T-cell (primary cell): Measurements from ENCODE around the gene HDGF. TPM values are rescaled to one million over a fixed set of nuclear protein-coding genes. Genes with fewer than 3 reads are reported as not detected.
"Not testable (repeated sequence)": the region's sequence is repeated elsewhere in the genome, so short reads cannot be mapped to it uniquely, and the experiment has no call there.

Experiments
- ATAC-seq, 4 experiments: fragments of 200-7000 bp in 3 of 4; fragments of 150-1000 bp in 1 of 4; cut with Tn5 transposase; replicated peaks in 1 of 4; 1 replicate in 3 of 4; 2 replicates in 1 of 4; pipeline ENCODE4 v1.10.0; 2021; ENCODE audit warnings: moderate library complexity in 3 of 4, mild to moderate bottlenecking in 2 of 4, moderate number of reproducible peaks in 1 of 4
- CTCF ChIA-PET, 2 donors: fragments of 300-600 bp; sonication (Branson Sonifier 250); formaldehyde crosslinking; loops; one replicate each; lab custom pipeline; 2022; ENCODE audit warnings: antibody characterized with exemption in 2 of 2; lab: Charles Lee
- POLR2A ChIA-PET, 2 donors: fragments of 300-600 bp; sonication (Branson Sonifier 250); formaldehyde crosslinking; loops; one replicate each; lab custom pipeline; 2022; ENCODE audit warnings: antibody characterized with exemption in 2 of 2; lab: Charles Lee
- DNase-seq, 35 experiments: peaks; one replicate each; pipeline versions ENCODE4 v3.0.0 to v3.0.0-alpha.2; 2013 to 2023
- H3K27ac ChIP-seq: one replicate; pipeline ENCODE4 v1.5.1; 2013; ENCODE audit warnings: low read length
- H3K27me3 ChIP-seq, 2 experiments: replicated peaks in 1 of 2; 1 replicate in 1 of 2; 2 replicates in 1 of 2; pipeline versions ENCODE4 v1.6.1 to v1.7.0; 2013; ENCODE audit warnings: low read length in 1 of 2, mixed read lengths in 1 of 2; ENCODE audit not compliant: control insufficient read depth in 2 of 2, insufficient read depth in 2 of 2; ENCODE audit errors: extremely low read depth in 1 of 2
- H3K36me3 ChIP-seq, 2 donors: 1 replicate in 1 of 2; 2 replicates in 1 of 2; pipeline versions ENCODE4 v1.6.1 to v1.7.0; 2013; ENCODE audit warnings: low read length in 1 of 2; ENCODE audit not compliant: control insufficient read depth in 2 of 2, insufficient read depth in 1 of 2; ENCODE audit errors: extremely low read depth in 1 of 2
- H3K4me1 ChIP-seq, 2 experiments: 1 replicate in 1 of 2; 2 replicates in 1 of 2; pipeline versions ENCODE4 v1.6.1 to v1.7.0; 2013; ENCODE audit warnings: low read length in 2 of 2, mixed read lengths in 1 of 2; ENCODE audit not compliant: insufficient read depth in 2 of 2, control insufficient read depth in 1 of 2; ENCODE audit errors: extremely low read depth in 1 of 2
- H3K4me3 ChIP-seq, 2 donors: 1 replicate in 1 of 2; 2 replicates in 1 of 2; pipeline versions ENCODE4 v1.5.1 to v1.7.0; 2013; ENCODE audit warnings: mild to moderate bottlenecking in 2 of 2, low read length in 1 of 2, moderate library complexity in 1 of 2; ENCODE audit not compliant: control insufficient read depth in 1 of 2; ENCODE audit errors: extremely low read depth in 1 of 2
- H3K9me3 ChIP-seq: 2 replicates; pipeline ENCODE4 v1.7.0; 2013
- H3K27ac Mint-ChIP-seq, 2 donors: one replicate each; pipeline ENCODE4 v1.8.0; 2020 to 2021; ENCODE audit warnings: mild to moderate bottlenecking in 2 of 2, mixed read lengths in 2 of 2
- H3K27me3 Mint-ChIP-seq, 2 donors: one replicate each; pipeline ENCODE4 v1.8.0; 2021 to 2022; ENCODE audit warnings: mixed read lengths in 2 of 2
- H3K36me3 Mint-ChIP-seq: one replicate; pipeline ENCODE4 v1.8.0; 2021; ENCODE audit warnings: mixed read lengths
- H3K4me1 Mint-ChIP-seq, 3 donors: one replicate each; pipeline ENCODE4 v1.8.0; 2020 to 2022; ENCODE audit warnings: mixed read lengths in 3 of 3, mild to moderate bottlenecking in 1 of 3
- H3K4me3 Mint-ChIP-seq, 3 donors: one replicate each; pipeline ENCODE4 v1.8.0; 2020 to 2022; ENCODE audit warnings: mild to moderate bottlenecking in 3 of 3, mixed read lengths in 3 of 3, moderate library complexity in 3 of 3
- H3K9me3 Mint-ChIP-seq, 3 donors: one replicate each; pipeline ENCODE4 v1.8.0; 2020 to 2022; ENCODE audit warnings: mixed read lengths in 3 of 3
- WGBS: methylation state at CpG from one replicate; pipeline ENCODE4 v1.1.5; 2013; ENCODE audit warnings: missing lambda C conversion rate; ENCODE audit not compliant: insufficient coverage; 5-methylcytosine and 5-hydroxymethylcytosine counted together
- total RNA-seq, 35 experiments: library from RNA in 6 of 35; stranded (reverse) in 6 of 35; fragments of 120-200 nt in 1 of 35; gene quantifications; one replicate each; pipeline versions ENCODE4 v1.2.1 to v1.2.4 and lab custom pipeline; 2013 to 2026

Gene HDGF
- total RNA-seq, 5 donors from 2014 or later (not counting 1 experiment from before 2014, with no cell fraction given) = 72.9 to 108 (median 90.3) TPM

GRCh38 chr1:156765136-156765535, 13.7 kb upstream of the HDGF start:
- H3K36me3 Mint-ChIP-seq, POLR2A ChIA-PET, DNase-seq, H3K27me3 Mint-ChIP-seq, H3K4me3 ChIP-seq, H3K27me3 ChIP-seq, H3K27ac Mint-ChIP-seq, H3K9me3 ChIP-seq, H3K9me3 Mint-ChIP-seq, H3K36me3 ChIP-seq, ATAC-seq, H3K27ac ChIP-seq, H3K4me3 Mint-ChIP-seq: not testable (repeated sequence)
- peaks cover 20 to 25% (median 20%) of the 10 kb centered on the region in 3 donors for H3K4me1 Mint-ChIP-seq
- WGBS = 96% methylated on average over 9 of the region's 15 CpGs
- H3K4me1 ChIP-seq = peaks cover 17 to 25% of the 10 kb centered on the region in 2 experiments
- CTCF ChIA-PET = interaction anchor here in 1 of 2 donors (0.7 kb wide), 1 partner anchor 39 kb away, joined by 4 read pairs; no protein-coding TSS in a partner anchor

GRCh38 chr1:156760796-156761104, 9.3 kb upstream of the HDGF start:
- ATAC-seq = no peak
- H3K36me3 Mint-ChIP-seq = no peaks in the 10 kb centered on the region
- no peak for DNase-seq
- H3K4me1 ChIP-seq = no peaks in the 10 kb centered on the region
- no peaks in the 10 kb centered on the region for H3K27me3 ChIP-seq
- no peaks in the 10 kb centered on the region for H3K27me3 Mint-ChIP-seq
- H3K9me3 Mint-ChIP-seq = no peaks in the 10 kb centered on the region
- 73% methylated on average over 2 of the region's 4 CpGs for WGBS
- H3K9me3 ChIP-seq = no peaks in the 10 kb centered on the region
- peaks cover 0 to 5% (median 3%) of the 10 kb centered on the region in 3 donors for H3K4me1 Mint-ChIP-seq
- no peaks in the 10 kb centered on the region for H3K36me3 ChIP-seq
- H3K27ac Mint-ChIP-seq = no peak overlapping the region
- POLR2A ChIA-PET = no interaction called here
- CTCF ChIA-PET = no interaction called here
- H3K27ac ChIP-seq = no peak overlapping the region
- H3K4me3 Mint-ChIP-seq = no peak overlapping the region
- H3K4me3 ChIP-seq = no peak overlapping the region

GRCh38 chr1:156760092-156760795, 8.8 kb upstream of the HDGF start:
- H3K27ac Mint-ChIP-seq = no peak overlapping the region

GRCh38 chr1:156757572-156758253, 6.2 kb upstream of the HDGF start:
- H3K4me3 Mint-ChIP-seq, H3K9me3 Mint-ChIP-seq, DNase-seq, H3K27ac ChIP-seq, H3K36me3 ChIP-seq, H3K9me3 ChIP-seq, POLR2A ChIA-PET, H3K27ac Mint-ChIP-seq, H3K4me3 ChIP-seq, H3K36me3 Mint-ChIP-seq, H3K27me3 Mint-ChIP-seq, H3K27me3 ChIP-seq, ATAC-seq, H3K4me1 ChIP-seq: not testable (repeated sequence)
- H3K4me1 Mint-ChIP-seq = peaks cover 14 to 24% (median 15%) of the 10 kb centered on the region in 3 donors
- CTCF ChIA-PET = interaction anchor here in 1 of 2 donors (0.7 kb wide), 1 partner anchor 10 kb away, joined by 4 read pairs; the partner anchor contains the start of gene PRCC
- WGBS = 84% methylated on average over 4 of the region's 10 CpGs

More at GRCh38 chr1:156760092-156760795, 8.8 kb upstream of the HDGF start:
- WGBS = 78% methylated on average over 3 of the region's 6 CpGs
- CTCF ChIA-PET = no interaction called here
- Mint-ChIP-seq H3K4me1 (peaks cover 0 to 8% (median 6%) of the 10 kb centered on the region in 3 donors), H3K36me3 (no peaks in the 10 kb centered on the region), H3K27me3 (no peaks in the 10 kb centered on the region), H3K4me3 (no peak overlapping the region), H3K9me3 (no peaks in the 10 kb centered on the region)
- ATAC-seq = no peak
- H3K9me3 ChIP-seq = no peaks in the 10 kb centered on the region
- DNase-seq = no peak
- no peak overlapping the region for H3K4me3 ChIP-seq
- POLR2A ChIA-PET = no interaction called here
- no peaks in the 10 kb centered on the region for H3K27me3 ChIP-seq
- no peaks in the 10 kb centered on the region for H3K36me3 ChIP-seq
- H3K4me1 ChIP-seq = no peaks in the 10 kb centered on the region
- H3K27ac ChIP-seq = no peak overlapping the region

- no peaks in the 10 kb centered on the region for H3K36me3 Mint-ChIP-seq
- H3K9me3 Mint-ChIP-seq = no peaks in the 10 kb centered on the region
- Histone ChIP-seq H3K36me3 (no peaks in the 10 kb centered on the region), H3K9me3 (no peaks in the 10 kb centered on the region), H3K4me3 (no peak overlapping the region), H3K4me1 (peaks cover 7 to 11% of the 10 kb centered on the region in 2 experiments), H3K27ac (no peak overlapping the region), H3K27me3 (no peaks in the 10 kb centered on the region)
- peaks cover 20 to 29% (median 20%) of the 10 kb centered on the region in 3 donors for H3K4me1 Mint-ChIP-seq
- WGBS = no CpG with 5 or more reads among the region's 1 CpG
- no peak overlapping the region for H3K27ac Mint-ChIP-seq
- CTCF ChIA-PET = interaction anchor here (0.6 to 1.3 kb wide), 5 partner anchors 28 to 159 kb away, joined by 4 to 8 read pairs (median 7); partner anchors contain the start of genes ISG20L2 (in 1 of the 2) and METTL25B (in 1 of the 2)
- ATAC-seq (no peak), DNase-seq (no peak)
- no peaks in the 10 kb centered on the region for H3K27me3 Mint-ChIP-seq
- POLR2A ChIA-PET = interaction anchor here in 1 of 2 donors (0.6 kb wide), 1 partner anchor 134 kb away, joined by 3 read pairs; no protein-coding TSS in a partner anchor
- no peak overlapping the region for H3K4me3 Mint-ChIP-seq
Observed at GRCh38 chr1:156756355-156756754, 4.9 kb upstream of the HDGF start.

GRCh38 chr1:156755527-156755950, 4.1 kb upstream of the HDGF start:
- peaks cover 7 to 13% of the 10 kb centered on the region in 2 experiments for H3K4me1 ChIP-seq
- CTCF ChIA-PET = interaction anchor here (0.6 to 1.3 kb wide), 3 partner anchors 27 to 829 kb away, joined by 4 to 7 read pairs (median 4); partner anchors contain the start of genes ISG20L2 (in 1 of the 2) and METTL25B (in 1 of the 2)
- no peak overlapping the region for H3K4me3 ChIP-seq
- no peaks in the 10 kb centered on the region for H3K9me3 ChIP-seq
- POLR2A ChIA-PET = no interaction called here
- Mint-ChIP-seq H3K4me3 (no peak overlapping the region), H3K4me1 (peaks cover 21 to 29% (median 22%) of the 10 kb centered on the region in 3 donors), H3K9me3 (no peaks in the 10 kb centered on the region), H3K36me3 (no peaks in the 10 kb centered on the region), H3K27ac (no peak overlapping the region), H3K27me3 (no peaks in the 10 kb centered on the region)
- no CpG with 5 or more reads among the region's 5 CpGs for WGBS
- no peak for ATAC-seq
- no peaks in the 10 kb centered on the region for H3K36me3 ChIP-seq
- DNase-seq = no peak
- H3K27ac ChIP-seq = no peak overlapping the region
- H3K27me3 ChIP-seq = no peaks in the 10 kb centered on the region
